Suppressor macrophage treated with lipopolysaccharide for 4 hours (primary cell): ENCODE data around the gene CSNK1A1.
A peak's percentile ranks its signal among the peaks of the same experiment; 100 is the strongest.
"Not testable (repeated sequence)": the region's sequence is repeated elsewhere in the genome, so short reads cannot be mapped to it uniquely, and the experiment has no call there.

Experiments used
- DNase-seq: peaks from one replicate; pipeline ENCODE4 v3.0.0-alpha.2; 2020

Gene CSNK1A1

DNA sequence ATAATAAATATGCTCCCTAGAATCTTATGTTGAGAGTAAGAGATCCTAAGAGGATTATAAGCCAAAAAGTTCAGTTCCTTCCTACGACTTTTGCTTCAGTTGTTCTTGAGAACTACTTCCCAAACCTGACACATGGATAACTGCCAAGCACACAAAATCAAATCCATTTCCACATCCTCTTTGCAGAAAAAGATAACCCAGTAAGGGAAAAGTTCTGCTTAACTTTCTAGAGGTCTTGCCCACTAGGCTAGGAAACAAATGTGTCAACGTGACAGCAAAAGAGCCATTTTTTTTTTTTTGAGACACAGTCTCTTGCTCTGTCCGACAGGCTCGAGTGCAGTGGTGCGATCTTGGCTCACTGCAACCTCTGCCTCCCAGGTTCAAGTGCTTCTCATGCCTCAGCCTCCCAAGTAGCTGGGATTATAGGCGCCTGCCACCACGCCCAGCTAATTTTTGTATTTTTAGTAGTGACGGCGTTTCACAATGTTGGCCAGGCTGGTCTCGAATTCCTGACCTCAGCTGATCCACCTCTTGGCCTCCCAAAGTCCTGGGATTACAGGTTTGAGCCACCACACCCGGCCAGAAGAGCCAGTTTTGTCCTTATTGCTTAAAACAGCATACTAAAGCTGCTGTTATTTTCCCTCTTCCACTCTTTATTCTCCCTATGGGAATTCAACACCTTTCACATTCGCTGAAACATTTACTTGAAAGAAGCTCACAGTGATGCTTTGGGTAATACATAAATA is 24.2 kb downstream of the CSNK1A1 start:
- DNase-seq, result peak; percentile 23

DNA sequence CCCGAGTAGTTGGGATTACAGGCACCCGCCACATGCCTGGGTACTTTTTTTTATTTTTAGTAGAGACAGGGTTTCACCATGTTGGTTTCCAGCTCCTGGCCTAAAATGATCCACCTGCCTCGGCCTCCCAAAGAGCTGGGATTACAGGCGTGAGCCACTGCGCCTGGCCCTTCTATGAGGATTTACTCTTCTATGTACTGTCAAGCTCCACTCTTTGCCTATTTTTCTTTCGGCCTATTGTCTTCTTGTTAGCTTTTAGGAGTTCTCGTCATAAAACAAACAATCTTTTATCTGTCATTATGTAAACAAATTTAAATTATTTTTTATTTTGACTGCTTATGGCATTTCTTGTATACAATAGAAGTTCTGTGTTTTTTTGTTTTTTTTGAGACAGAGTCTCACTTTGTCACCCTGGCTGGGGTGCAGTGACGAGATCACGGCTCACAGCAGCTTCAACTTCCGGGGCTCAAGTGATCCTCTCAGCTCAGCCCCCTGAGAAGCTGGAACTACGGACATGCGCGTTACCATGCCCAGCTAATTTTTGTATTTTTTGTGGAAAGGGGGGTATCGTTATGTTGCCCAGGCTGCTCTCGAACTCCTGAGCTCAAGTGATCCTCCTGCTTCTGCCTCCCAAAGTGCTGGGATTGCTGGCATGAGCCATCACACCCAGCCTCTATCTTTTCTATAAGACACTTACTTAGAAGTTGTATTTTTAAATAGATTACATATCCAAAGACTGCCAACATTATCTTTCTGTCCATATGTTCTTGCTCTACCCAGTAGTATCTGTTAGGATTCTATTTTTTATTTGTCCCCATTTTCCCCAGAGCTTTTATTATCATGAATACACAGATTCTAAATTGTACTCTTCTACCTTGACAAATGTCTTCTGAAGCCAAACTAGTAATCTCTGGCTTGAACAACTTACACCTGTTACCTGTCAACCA is 29.2 kb downstream of the CSNK1A1 start:
- DNase-seq, result no peak

DNA sequence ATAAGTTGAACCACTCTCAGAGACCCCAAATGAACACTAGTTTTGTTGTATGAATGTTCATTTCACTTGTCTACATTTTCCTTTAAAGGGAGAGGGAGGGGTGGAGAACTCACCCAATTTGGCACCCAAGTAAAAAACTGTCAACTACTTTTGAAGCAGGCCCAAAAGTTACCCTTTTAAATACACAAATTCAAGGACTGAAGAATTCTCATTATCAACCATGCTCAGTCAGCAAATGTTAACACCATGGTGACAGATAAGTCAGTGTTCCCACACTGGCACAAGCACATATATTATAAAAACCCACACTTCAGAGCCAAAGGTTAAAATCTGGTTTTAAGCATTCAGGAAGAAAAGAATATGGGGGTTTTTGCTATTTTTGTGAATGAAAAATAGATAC is 31.6 kb downstream of the CSNK1A1 start:
- DNase-seq, result no peak

DNA sequence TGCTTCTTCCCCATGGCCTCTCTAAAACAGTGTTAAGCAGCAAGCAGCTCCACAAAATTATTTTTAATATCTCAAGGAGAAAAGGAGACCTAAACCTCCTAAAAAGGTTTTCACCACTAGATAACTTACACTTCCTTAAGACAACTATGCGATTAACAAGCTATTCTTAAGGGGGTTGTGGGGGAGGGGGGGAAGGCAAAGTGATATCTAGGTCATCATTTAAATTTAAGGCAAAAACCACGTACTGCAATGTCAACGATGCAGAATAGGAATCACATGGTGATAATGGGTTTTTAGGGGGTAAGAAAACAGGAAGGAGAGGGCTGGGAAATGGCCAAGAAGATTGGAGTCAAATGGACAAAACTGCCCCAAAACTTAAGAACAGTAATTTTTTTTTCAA is 32.6 kb downstream of the CSNK1A1 start:
- DNase-seq, result peak; percentile 9

DNA sequence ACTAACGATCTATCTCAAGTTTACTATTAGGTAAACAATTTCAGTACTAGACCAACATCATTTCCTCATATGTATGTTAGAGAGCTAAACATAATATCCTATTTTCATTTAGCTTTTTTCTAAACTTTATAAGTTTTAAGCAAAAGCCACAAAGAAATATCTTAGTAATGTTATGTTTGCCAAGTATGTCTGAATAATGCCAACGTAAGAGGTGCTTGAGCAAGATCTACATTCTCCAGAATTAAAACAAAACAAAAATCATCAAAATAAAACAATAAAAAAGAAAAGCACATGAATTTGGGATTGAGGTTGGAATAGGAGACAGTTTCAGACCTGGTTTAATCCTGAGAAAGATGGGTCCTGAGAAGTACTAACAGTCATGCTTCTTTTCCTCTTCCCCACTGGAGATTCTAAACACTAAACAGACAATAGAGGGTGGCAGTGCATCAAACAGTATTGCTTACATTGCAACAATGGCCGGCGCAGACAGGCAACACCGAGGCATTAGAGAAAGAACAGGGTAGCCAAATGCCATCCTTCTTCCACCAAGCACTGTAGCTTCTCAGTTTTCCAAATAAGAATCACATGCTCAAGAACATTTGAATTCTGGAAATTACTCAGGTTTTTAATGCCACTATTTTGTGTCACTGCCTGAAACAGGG is 33.6 kb downstream of the CSNK1A1 start:
- DNase-seq, result no peak

DNA sequence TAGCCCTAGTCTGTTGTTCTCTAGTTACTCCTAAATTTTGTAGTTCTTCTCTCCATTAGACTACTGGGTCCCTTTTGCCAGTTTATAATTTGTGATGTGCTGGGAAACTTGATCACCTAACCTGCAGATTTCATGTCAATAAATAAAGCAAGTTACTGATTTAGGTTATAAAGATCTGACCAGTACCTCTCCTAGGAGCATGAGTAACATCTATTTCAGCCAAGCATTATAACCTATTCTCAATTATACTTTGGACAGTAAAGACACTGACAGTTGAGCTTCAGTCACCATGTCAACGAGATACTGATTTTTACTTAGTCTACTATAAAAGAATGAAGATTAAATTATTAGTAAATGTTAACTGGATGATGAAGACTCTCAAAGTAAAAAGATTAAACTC is 36.7 kb downstream of the CSNK1A1 start:
- DNase-seq, result no peak

DNA sequence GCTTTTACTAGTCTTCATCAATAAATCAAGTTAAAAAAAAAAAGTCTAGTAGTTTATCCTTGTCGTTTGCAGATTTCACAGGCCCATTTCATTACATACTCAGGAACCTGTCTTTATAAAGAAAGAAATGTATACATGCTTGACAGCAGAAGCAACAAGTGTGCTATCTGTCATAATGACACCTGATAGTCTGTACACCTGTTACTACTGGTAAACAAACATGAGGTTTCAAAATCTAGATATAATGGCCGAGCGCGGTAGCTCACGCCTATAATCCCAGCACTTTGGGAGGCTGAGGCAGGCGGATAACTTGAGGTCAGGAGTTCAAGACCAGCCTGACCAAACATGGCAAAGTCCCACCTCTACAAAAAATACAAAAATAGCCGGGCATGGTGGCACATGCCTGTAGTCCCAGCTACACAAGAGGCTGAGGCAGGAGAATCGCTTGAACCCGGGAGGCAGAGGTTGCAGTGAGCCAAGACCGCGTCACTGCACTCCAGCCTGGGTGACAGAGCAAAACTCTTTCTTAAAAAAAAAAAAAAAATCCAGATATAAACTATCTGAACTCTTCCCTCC is 37.8 kb downstream of the CSNK1A1 start:
- not testable (repeated sequence) for DNase-seq

DNA sequence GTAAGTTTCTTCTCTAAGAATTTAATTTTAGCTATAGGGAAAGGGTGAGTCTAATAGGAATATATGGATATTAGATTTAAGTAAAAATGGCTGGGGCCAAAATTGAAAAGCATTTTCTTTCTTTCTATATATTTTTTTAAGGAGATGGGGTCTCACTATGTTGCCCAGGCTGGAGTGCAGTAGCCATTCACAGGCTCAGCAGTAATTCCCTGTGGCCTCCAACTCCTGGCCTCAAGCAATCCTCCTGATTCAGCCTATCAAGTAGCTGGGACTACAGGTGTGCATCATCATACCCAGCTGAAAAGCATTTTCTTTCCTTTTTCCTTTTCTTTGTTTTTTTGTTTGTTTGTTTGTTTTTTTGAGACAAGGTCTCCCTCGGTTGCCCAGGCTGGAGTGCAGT is 41.1 kb downstream of the CSNK1A1 start:
- DNase-seq, result no peak

DNA sequence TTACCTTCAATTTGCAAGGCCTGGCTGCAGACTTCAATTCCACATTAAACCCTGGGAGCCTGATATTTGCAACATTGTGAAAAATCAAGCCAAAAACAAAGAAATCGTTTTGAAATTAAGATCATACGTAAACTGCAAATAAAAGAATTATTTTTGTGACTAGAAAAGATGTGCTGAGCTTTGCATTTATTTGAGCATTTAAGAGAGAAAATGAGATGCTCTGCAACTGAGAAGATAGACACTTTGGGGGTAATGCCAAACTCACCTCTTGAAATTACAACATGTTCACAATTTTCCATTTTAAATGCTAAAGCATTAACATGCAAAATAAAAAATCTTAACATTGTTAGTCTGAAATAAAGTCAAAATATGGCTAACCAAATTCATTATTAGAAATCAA is 46.6 kb downstream of the CSNK1A1 start:
- no peak for DNase-seq

DNA sequence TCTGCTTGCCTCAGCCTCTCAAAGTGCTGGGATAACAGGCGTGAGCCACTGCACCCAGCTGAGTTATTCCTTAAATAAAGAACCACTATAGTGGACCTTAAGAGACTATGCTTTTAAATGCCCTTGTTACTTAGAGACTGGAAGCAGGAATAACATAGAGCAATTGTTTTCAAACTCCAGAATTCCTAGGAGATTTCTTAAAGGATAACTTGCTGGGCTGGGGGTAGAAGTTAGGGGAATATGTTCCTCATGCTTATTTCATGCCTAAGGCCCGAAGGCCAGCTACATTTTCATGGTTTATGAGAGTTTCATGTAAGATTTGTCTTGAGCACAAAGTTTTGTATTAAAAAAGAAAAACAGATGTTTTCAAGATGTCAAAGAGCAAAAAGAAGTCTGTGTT is 48.2 kb downstream of the CSNK1A1 start:
- no peak for DNase-seq

DNA sequence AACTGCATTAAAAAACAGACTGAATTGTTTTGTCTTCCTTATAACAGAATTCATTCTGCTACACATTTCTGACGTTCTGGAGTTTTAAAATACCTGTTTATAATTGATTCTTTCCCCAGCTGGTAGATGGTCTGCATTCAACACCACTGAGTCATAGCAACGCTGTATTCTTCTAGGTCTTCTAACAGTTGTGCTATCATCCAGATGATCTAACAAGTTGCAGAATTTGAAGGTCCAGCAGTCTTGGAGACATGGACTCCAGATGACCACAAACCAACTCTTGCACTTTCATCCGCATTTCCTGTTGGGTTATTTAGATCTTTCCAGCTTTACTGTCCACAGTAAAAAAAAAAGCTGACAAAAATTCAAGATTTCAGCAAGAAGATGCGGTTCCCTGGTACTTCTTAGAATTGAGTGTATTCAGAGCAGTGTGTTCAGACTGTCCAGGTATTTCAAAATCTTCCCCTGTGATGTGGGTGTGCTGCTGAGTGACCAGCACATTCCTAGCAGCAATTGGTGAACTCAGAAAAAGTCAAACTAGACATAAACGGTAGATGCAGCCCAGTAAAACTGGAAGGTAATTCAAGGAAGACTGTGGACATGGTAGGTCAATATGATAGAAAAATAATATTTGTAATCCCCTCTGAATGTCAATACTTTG is 50.2 kb downstream of the CSNK1A1 start:
- no peak for DNase-seq

DNA sequence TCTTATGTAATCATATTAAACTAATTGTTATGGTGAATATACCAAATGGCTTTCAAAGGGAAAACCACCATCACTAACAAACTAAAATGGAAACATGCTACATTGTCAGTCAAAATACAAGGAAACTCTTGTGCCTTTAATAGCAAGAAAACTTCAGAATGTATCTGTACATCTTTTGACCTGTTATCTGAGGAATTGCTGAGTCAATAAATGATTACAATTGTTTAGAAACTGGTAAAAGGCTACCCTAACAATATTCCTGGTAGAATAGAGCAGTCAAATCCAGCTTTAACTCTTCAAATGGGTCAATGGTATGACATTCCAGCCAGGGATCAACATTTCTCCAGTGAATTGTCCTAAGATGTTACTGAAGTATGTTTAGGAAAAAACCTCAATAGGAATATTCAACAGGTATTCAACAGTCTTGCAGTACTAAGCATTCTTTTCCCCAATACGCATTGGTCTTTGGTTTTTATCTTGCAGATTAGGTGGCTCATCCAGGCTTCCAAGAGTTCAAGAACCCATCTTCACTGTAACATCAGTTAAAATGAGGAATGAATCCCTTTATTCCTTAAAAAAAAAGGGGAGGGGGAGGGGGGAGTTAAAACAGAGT is 52.4 kb downstream of the CSNK1A1 start:
- no peak for DNase-seq

DNA sequence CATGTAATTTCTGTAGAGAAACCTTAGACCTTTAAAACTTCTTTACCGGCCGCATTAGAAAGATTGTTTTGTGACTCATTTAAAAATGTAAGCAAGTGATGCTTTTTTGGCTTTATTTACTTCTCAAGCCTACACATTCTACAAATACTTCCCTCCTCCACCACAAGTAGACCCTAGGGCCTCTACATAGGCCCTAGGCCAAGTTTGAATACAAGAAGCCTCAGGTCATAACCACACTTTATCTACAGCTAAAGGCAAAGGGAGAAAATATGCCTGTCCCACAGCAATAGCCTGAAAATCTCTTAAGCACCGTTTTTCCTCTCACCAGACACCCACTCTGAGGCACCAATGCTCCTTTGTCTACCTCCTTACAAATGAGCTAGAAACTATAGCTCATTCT is 53.9 kb downstream of the CSNK1A1 start:
- no peak for DNase-seq

DNA sequence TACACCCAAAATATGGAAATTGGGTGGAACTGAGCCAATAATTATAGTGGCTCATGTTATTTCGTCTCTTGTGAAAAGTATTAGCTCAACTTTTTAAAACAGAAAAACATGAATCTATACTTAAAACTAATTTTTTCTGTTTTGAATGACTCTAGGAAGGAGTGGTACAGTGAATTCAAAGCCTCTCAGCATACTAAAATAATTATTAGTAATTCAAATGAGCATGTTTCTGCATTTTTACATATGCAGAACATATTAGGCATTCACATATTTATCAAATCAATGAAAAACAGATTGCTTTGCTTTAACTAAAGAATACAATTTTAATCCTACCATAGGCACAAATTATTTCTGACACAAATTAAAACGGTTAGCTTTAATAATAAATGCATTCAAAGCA is 54.3 kb downstream of the CSNK1A1 start:
- no peak for DNase-seq

DNA sequence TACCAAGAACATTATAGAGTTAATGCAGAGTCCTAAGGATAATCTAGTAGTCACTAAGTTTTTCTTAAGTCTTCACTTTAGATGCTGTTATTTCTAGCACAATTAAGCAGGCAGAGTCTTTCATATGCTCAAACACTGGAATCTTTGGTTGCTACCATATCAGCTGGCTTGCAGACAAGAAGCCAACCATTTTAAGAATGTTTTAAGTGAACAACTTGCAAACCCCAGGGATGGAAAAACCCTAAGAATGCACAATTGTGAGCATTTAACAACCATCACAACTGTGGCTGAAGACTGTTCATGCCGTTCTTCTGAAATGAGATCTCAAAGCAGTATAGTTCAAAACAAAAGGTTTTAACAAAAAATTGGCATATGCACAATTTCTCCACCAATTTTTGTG is 55.1 kb downstream of the CSNK1A1 start:
- DNase-seq, result no peak

DNA sequence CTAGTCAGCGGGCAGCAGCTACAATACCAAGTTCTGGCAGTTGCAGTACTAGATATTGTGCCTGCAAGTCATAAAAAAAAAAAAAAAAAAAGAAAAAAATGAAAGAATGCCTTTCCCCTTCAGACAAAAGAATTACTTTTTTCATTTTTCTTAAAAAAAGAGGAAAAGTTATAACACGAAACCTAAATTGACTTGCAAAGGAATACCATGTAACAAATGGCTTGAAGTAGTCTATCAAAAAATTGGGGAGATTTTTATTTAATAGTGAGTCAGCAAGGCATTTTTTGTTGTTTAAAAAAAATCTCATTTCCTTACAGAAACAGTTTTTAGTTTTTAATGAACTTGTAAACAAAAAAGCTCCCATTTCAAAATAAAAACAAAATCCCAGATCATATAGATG is 55.6 kb downstream of the CSNK1A1 start:
- no peak for DNase-seq

DNA sequence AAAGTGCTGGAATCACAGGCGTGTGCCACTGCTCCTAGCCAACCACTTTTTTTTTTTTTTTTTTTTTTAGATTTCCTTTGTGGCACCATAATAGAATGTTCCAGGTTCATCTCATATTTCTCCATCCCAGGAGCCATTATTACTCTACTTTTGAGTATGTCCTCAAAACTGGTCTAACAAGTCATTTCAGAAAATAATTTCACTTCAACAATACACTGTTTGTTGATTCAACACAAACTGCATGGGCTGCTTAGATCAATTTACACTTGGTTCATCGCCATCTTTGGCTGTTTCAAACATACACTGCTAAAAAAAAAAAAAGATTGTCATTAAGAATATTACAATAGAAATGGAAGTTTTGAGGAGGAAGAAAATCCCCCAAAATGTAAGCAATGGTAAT is 57.9 kb downstream of the CSNK1A1 start:
- DNase-seq, result no peak

DNA sequence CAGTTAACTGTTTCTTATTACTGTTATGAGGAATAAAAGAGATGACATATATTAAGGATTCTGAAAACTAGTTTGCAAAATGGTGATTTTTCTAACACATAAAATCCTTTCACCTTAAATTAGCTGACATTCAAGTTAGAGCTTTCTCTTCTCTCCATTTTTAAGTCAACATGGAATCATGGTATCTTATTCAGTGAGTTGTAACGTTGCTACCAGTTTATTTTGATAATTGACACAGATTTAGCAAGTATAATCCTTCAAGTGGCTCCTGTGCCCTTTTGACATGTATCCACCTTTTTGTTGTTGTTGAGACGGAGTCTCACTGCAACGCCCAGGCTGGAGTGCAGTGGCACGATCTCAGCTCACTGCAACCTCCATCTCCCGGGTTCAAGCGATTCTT is 58.5 kb downstream of the CSNK1A1 start:
- no peak for DNase-seq

DNA sequence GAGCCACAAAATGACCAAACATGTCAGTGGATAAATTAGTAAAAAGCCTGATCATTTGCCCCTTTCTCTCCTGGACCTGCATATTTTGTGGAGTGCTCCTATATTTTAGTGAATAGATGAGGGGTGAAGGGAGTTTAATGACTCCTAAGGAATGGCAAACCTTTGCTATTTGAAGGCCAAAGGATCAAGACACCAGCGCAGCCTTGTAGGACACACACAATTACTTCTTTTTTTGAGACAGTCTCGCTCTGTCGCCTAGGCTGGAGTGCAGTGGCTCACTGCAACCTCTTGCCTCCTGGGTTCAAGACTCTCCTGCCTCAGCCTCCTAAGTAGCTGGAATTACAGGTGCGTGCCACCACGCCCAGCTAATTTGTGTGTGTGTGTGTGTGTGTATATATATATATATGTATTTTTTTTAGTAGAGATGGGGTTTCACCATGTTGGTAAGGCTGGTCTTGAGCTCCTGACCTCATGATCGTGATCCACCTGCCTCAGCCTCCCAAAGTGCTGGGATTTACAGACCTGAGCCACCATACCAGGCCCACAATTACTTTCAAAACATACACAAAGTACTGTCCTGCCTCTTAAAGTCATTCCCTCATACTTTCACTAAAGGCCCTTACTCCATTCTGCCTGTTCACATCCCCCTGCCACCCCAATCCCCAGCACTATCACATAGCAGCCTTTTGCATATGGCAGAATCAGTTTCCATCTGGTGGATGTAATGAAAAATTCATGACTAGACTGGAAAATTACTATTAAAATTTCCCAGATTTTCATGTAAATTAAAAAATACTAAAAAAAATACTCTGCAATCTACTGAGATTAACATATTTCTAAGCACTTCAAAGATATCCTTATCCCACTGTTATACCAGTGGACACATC is 60.4 kb downstream of the CSNK1A1 start:
- no peak for DNase-seq

DNA sequence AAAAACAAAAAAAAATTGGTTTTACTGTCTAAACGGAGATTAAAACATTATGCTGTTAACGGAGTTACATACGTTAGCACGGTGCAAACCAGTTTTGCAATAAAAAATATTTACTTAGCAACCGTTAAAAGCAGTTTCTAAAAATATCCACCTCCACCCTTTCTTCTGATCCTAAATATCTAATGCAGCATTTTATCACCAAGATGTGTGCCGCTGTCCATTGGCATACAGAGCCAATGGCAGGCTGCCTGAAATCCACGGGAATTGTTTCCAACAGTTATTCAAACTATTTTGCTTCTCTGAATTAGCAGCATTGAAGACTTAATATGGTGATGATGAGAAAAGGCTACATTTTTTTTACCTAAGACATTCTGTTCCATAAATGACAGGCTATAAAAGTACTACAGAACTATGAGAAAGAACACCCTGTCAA is 61.6 kb downstream of the CSNK1A1 start:
- no peak for DNase-seq

DNA sequence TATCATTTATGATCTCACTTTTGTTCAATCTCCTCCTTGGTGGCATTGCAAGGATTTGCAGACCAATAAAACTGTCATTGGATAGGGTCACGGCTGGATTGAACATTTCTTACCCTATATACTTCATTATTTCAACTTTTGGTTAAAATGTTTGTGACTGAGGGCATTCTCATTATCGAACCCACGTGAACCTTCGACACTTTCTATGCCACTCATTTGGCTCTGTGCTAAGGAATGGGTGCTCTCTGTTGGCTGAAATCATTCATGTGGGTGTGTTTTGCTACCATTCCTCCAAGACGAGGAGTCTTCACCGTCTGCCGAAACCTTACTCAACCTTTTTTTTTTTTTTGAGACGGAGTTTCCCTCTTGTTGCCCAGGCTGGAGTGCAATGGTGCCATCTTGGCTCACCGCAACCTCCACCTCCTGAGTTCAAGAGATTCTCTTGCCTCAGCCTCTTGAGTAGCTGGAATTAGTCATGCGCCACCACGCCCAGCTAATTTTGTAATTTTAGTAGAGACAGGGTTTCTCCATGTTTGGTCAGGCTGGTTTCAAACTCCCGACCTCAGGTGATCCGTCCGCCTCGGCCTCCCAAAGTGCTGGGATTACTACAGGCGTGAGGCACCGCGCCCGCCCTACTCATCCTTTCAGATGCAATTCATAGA is 62.5 kb downstream of the CSNK1A1 start:
- no peak for DNase-seq
